Stomach (tissue), 8 donors: ENCODE measurements around the gene PCSK4. TPM values are rescaled to one million over a fixed set of nuclear protein-coding genes. Genes with fewer than 3 reads are reported as not detected.

Experiments used
- polyA plus RNA-seq, 3 donors: library from polyadenylated mRNA; stranded (reverse); fragments of 200-250 nt; gene quantifications; one replicate each; pipeline ENCODE4 v1.2.3, GENCODE V29; 2013
- total RNA-seq, 5 donors: library from RNA; depleted of rRNA; stranded (reverse); fragments of >200 nt; gene quantifications; one replicate each; pipeline versions ENCODE4 v1.1.0 to v1.2.3, GENCODE V29; 2014 to 2016
- donor health status: healthy with polysubstance abuse.
- donor health status: Bipolar disorder and iron deficiency.
- donor health status: healthy.

PCSK4 gene
- total and polyA plus RNA-seq, 8 donors: 1.7 to 26.8 (median 4.1) TPM; not detected in 2

Other genes starting within 250 kb of the PCSK4 start
- 100 to 1,000 TPM in 2 of 5 donors, 10 to 100 TPM in 3; 26.4 to 905 (median 37.9) TPM for gene ATP5F1D, start 248.6 kb downstream of the PCSK4 start, total RNA-seq
- gene ATP5F1D, start 248.6 kb downstream of the PCSK4 start, polyA plus RNA-seq: 100 to 1,000 TPM; 355 to 508 (median 358) TPM
- 100 to 1,000 TPM in 1 of 5 donors, 10 to 100 TPM in 4; 31.6 to 118 (median 54.6) TPM for gene MIDN, start 241.8 kb downstream of the PCSK4 start, total RNA-seq
- 10 to 100 TPM; 17.0 to 29.2 (median 21.0) TPM for gene MIDN, start 241.8 kb downstream of the PCSK4 start, polyA plus RNA-seq
- gene CIRBP, start 221.0 kb downstream of the PCSK4 start, total RNA-seq: 100 to 1,000 TPM; 250 to 520 (median 327) TPM
- gene CIRBP, start 221.0 kb downstream of the PCSK4 start, polyA plus RNA-seq: 100 to 1,000 TPM; 307 to 686 (median 385) TPM
- 100 to 1,000 TPM in 2 of 5 donors, 10 to 100 TPM in 2, 1 to 10 TPM in 1; 6.2 to 240 (median 23.7) TPM for gene FAM174C, start 214.8 kb downstream of the PCSK4 start, total RNA-seq
- gene FAM174C, start 214.8 kb downstream of the PCSK4 start, polyA plus RNA-seq: 100 to 1,000 TPM in 1 of 3 donors, 10 to 100 TPM in 2; 75.8 to 102 (median 80.3) TPM
- gene EFNA2, start 204.5 kb downstream of the PCSK4 start, total RNA-seq: 10 to 100 TPM in 1 of 5 donors, under 1 TPM in 1, not detected in 3; 0.55 to 21.1 TPM
- gene EFNA2, start 204.5 kb downstream of the PCSK4 start, polyA plus RNA-seq: under 1 TPM in 1 of 3 donors, not detected in 2; 0.15 TPM
- gene NDUFS7, start 106.4 kb downstream of the PCSK4 start, total RNA-seq: 100 to 1,000 TPM in 3 of 5 donors, 10 to 100 TPM in 2; 31.6 to 217 (median 102) TPM
- 100 to 1,000 TPM; 107 to 169 (median 138) TPM for gene NDUFS7, start 106.4 kb downstream of the PCSK4 start, polyA plus RNA-seq
- 10 to 100 TPM in 1 of 5 donors, 1 to 10 TPM in 2, not detected in 2; 2.6 to 15.6 (median 4.5) TPM for gene GAMT, start 88.8 kb downstream of the PCSK4 start, total RNA-seq
- gene GAMT, start 88.8 kb downstream of the PCSK4 start, polyA plus RNA-seq: 100 to 1,000 TPM in 1 of 3 donors, 10 to 100 TPM in 2; 26.8 to 102 (median 55.3) TPM
- 100 to 1,000 TPM in 1 of 5 donors, 10 to 100 TPM in 4; 21.4 to 124 (median 42.5) TPM for gene DAZAP1, start 82.8 kb downstream of the PCSK4 start, total RNA-seq
- gene DAZAP1, start 82.8 kb downstream of the PCSK4 start, polyA plus RNA-seq: 10 to 100 TPM; 55.9 to 68.1 (median 63.4) TPM
- 1,000 to 10,000 TPM in 4 of 5 donors, 100 to 1,000 TPM in 1; 428 to 2,471 (median 1,694) TPM for gene RPS15, start 52.0 kb downstream of the PCSK4 start, total RNA-seq
- 1,000 to 10,000 TPM; 2,846 to 4,539 (median 3,866) TPM for gene RPS15, start 52.0 kb downstream of the PCSK4 start, polyA plus RNA-seq
- 1 to 10 TPM in 2 of 5 donors, under 1 TPM in 2, not detected in 1; 0.58 to 3.5 (median 2.0) TPM for gene APC2, start 40.2 kb downstream of the PCSK4 start, total RNA-seq
- gene APC2, start 40.2 kb downstream of the PCSK4 start, polyA plus RNA-seq: under 1 TPM; 0.10 to 0.31 (median 0.15) TPM
- gene C19orf25, start 11.1 kb downstream of the PCSK4 start, total RNA-seq: 10 to 100 TPM in 4 of 5 donors, 1 to 10 TPM in 1; 5.4 to 84.3 (median 21.3) TPM
- 10 to 100 TPM; 25.4 to 34.9 (median 32.7) TPM for gene C19orf25, start 11.1 kb downstream of the PCSK4 start, polyA plus RNA-seq
- 10 to 100 TPM in 1 of 5 donors, 1 to 10 TPM in 1, not detected in 3; 3.7 to 24.3 TPM for gene REEP6, start 831 bp upstream of the PCSK4 start, total RNA-seq
- gene REEP6, start 831 bp upstream of the PCSK4 start, polyA plus RNA-seq: 10 to 100 TPM in 1 of 3 donors, 1 to 10 TPM in 2; 3.5 to 10.1 (median 6.1) TPM
- gene ADAMTSL5, start 22.7 kb upstream of the PCSK4 start, total RNA-seq: 10 to 100 TPM in 1 of 5 donors, 1 to 10 TPM in 2, not detected in 2; 1.7 to 29.5 (median 1.8) TPM
- 1 to 10 TPM; 1.1 to 5.6 (median 1.4) TPM for gene ADAMTSL5, start 22.7 kb upstream of the PCSK4 start, polyA plus RNA-seq
- not detected for gene PLK5, start 33.7 kb upstream of the PCSK4 start, total RNA-seq
- under 1 TPM in 2 of 3 donors, not detected in 1; 0.12 to 0.80 TPM for gene PLK5, start 33.7 kb upstream of the PCSK4 start, polyA plus RNA-seq
- gene MEX3D, start 78.0 kb upstream of the PCSK4 start, total RNA-seq: 10 to 100 TPM in 3 of 5 donors, 1 to 10 TPM in 2; 9.4 to 90.4 (median 20.1) TPM
- 10 to 100 TPM in 1 of 3 donors, 1 to 10 TPM in 2; 4.9 to 11.8 (median 7.8) TPM for gene MEX3D, start 78.0 kb upstream of the PCSK4 start, polyA plus RNA-seq
- gene MBD3, start 102.5 kb upstream of the PCSK4 start, total RNA-seq: 100 to 1,000 TPM in 1 of 5 donors, 10 to 100 TPM in 4; 39.8 to 154 (median 46.2) TPM
- gene MBD3, start 102.5 kb upstream of the PCSK4 start, polyA plus RNA-seq: 100 to 1,000 TPM in 1 of 3 donors, 10 to 100 TPM in 2; 53.2 to 107 (median 61.6) TPM
- gene UQCR11, start 115.1 kb upstream of the PCSK4 start, total RNA-seq: 100 to 1,000 TPM in 3 of 5 donors, 10 to 100 TPM in 2; 32.2 to 659 (median 151) TPM
- 100 to 1,000 TPM; 140 to 217 (median 191) TPM for gene UQCR11, start 115.1 kb upstream of the PCSK4 start, polyA plus RNA-seq
- 10 to 100 TPM; 12.8 to 90.2 (median 34.8) TPM for gene TCF3, start 162.3 kb upstream of the PCSK4 start, total RNA-seq
- gene TCF3, start 162.3 kb upstream of the PCSK4 start, polyA plus RNA-seq: 10 to 100 TPM; 30.2 to 34.6 (median 33.7) TPM